Heart left ventricle (tissue), 16 donors: ENCODE data around the gene ASIC4. TPM values are rescaled to one million over a fixed set of nuclear protein-coding genes. Genes with fewer than 3 reads are reported as not detected.

Experiments
- ATAC-seq, 4 donors: fragments of 200-7000 bp; cut with Tn5 transposase; one replicate each; pipeline ENCODE4 v1.9.1; 2020 to 2022; ENCODE audit warnings: moderate library complexity in 4 of 4, mild to moderate bottlenecking in 3 of 4, moderate number of reproducible peaks in 1 of 4
- DNase-seq, 5 donors: peaks; one replicate each; pipeline ENCODE4 v3.0.0-alpha.2; 2020
- H3K27ac ChIP-seq, 12 donors: fragments of 200-600 bp; sonication (generic) in 4 of 12; one replicate each; pipeline versions ENCODE4 v1.5.0 to v1.8.0; 2016 to 2022; ENCODE audit warnings: mild to moderate bottlenecking in 2 of 12
- H3K27me3 ChIP-seq, 9 donors: fragments of 200-600 bp; sonication (generic) in 2 of 9; one replicate each; pipeline versions ENCODE4 v1.5.1 to v1.8.0; 2016 to 2022; ENCODE audit warnings: mild to moderate bottlenecking in 3 of 9
- H3K36me3 ChIP-seq, 9 donors: fragments of 200-600 bp; sonication (generic) in 2 of 9; one replicate each; pipeline versions ENCODE4 v1.5.0 to v1.8.0; 2018 to 2022; ENCODE audit warnings: mild to moderate bottlenecking in 2 of 9
- H3K4me1 ChIP-seq, 12 donors: fragments of 200-600 bp; sonication (generic) in 4 of 12; one replicate each; pipeline versions ENCODE4 v1.5.0 to v1.8.0; 2016 to 2022; ENCODE audit warnings: mild to moderate bottlenecking in 3 of 12
- H3K4me3 ChIP-seq, 12 donors: fragments of 200-600 bp; sonication (generic) in 4 of 12; one replicate each; pipeline versions ENCODE4 v1.5.0 to v1.8.0; 2017 to 2022; ENCODE audit warnings: mild to moderate bottlenecking in 9 of 12, moderate library complexity in 4 of 12
- H3K9me3 ChIP-seq, 12 donors: fragments of 200-600 bp; sonication (generic) in 4 of 12; one replicate each; pipeline versions ENCODE4 v1.5.0 to v1.8.0; 2016 to 2022; ENCODE audit warnings: mild to moderate bottlenecking in 1 of 12
- CTCF ChIP-seq, 12 donors: fragments of 200-600 bp; sonication (generic) in 4 of 12; IDR thresholded peaks; one replicate each; pipeline versions ENCODE4 v1.5.0 to v1.8.0; 2018 to 2022; ENCODE audit warnings: antibody characterized with exemption in 12 of 12, mild to moderate bottlenecking in 5 of 12
- POLR2A ChIP-seq, 2 donors: fragments of 450-650 bp; IDR thresholded peaks; one replicate each; pipeline ENCODE4 v1.6.1; 2017; ENCODE audit warnings: antibody characterized with exemption in 2 of 2, mild to moderate bottlenecking in 2 of 2, moderate library complexity in 2 of 2
- WGBS, 4 donors: extraction: QIAGEN DNeasy Blood & Tissue Kit in 2 of 4; methylation state at CpG; one replicate each; pipeline versions ENCODE4 v1.1.5 to v1.1.7; 2013 to 2018; 5-methylcytosine and 5-hydroxymethylcytosine counted together
- intact Hi-C, 10 donors: fragments of 100-400 bp; cut with DNase I; formaldehyde crosslinking; loops; one replicate each; pipeline versions ENCODE4 v1.11.1 to v1.14.2; 2022
- microRNA-seq, 4 donors: library from miRNA; unstranded; fragments of <30 nt; microRNA quantifications; one replicate each; pipeline versions ENCODE4 to v1.2.0, GENCODE V29; 2017 to 2020
- polyA plus RNA-seq, 2 donors: library from polyadenylated mRNA; stranded (reverse); fragments of 200-250 nt; gene quantifications; one replicate each; pipeline ENCODE4 v1.2.3, GENCODE V29; 2013
- total RNA-seq, 9 donors: library from RNA; depleted of rRNA in 2 of 9; stranded (reverse); fragments of >200 nt in 2 of 9; fragmentation: NEBNext Ultra II Directional in 3 of 9; extraction: Animal tissue kit (Norgen Biotek cat#: 25700) in 3 of 9; gene quantifications; one replicate each; pipeline versions ENCODE4 v1.1.0 to v1.2.4, GENCODE V29; 2016 to 2023
- donor health status: ischemic (EF 13 %, LVEDD 7.1; RV severe dilation, severe dysfunction).
- donor health status: healthy with polysubstance abuse.
- donor health status: DM: no; HTN: yes; CAD: no.
- donor health status: DM: no; HTN: no; CAD: no.
- donor health status: ischemic (EF 25% LVEDD 6.9; RV normal size, moderate dysfunction).
- donor health status: ischemic (EF 25% LVEDD 5.7; RV mildly dilated, moderate dysfunction).
- donor health status: healthy.
- donor health status: DM: yes; HTN: yes; CAD: no.
- donor health status: ischemic (EF 35%, LVEDD 5.7; RV mildly dilated, moderate dysfunction).
- donor health status: nonischemic (EF 11% LVEDD 7.7; RV severe dilation, severe dysfunction).
- donor health status: DM: yes; HTN: yes; CAD: no.
- donor health status: PGD.
- donor health status: ischemic (EF 29% LVEDD 5.4; RV normal size, mild dysfunction).
- donor health status: nonischemic (EF 23%, LVEDD 6.1; RV moderate dilation, normal function).

Gene ASIC4
- total and polyA plus RNA-seq, 11 donors = 0.03 to 0.10 (median 0.08) TPM; not detected in 8

- WGBS, 4 donors = 23 to 35% (median 29%) methylated on average over 14 to 15 of the region's 15 CpGs
- intact Hi-C loops = no loop called here
- peak in 2 of 4 donors; percentile 10 to 28 for ATAC-seq
- Histone ChIP-seq H3K27ac (no peak overlapping the region), H3K36me3 (no peaks in the 10 kb centered on the region), H3K9me3 (no peaks in the 10 kb centered on the region), H3K4me1 (peaks cover 0 to 15% (median 0%) of the 10 kb centered on the region in 12 donors), H3K4me3 (no peak overlapping the region), H3K27me3 (peaks cover 0 to 21% (median 0%) of the 10 kb centered on the region in 9 donors)
- DNase-seq = no peak
- TF ChIP-seq CTCF (IDR thresholded peaks at IDR 0.05) (no peak), POLR2A (IDR thresholded peaks at IDR 0.05) (no peak)
These were observed 62.5 kb downstream of the ASIC4 start for GRCh38 chr2:219576505-219577388.

GRCh38 chr2:219578811-219579613 lies 64.7 kb downstream of the ASIC4 start:
- WGBS, 4 donors = 71 to 80% (median 73%) methylated on average over 8 of the region's 8 CpGs
- TF ChIP-seq POLR2A (IDR thresholded peaks at IDR 0.05) (no peak), CTCF (IDR thresholded peaks at IDR 0.05) (no peak)
- Histone ChIP-seq H3K9me3 (no peaks in the 10 kb centered on the region), H3K36me3 (no peaks in the 10 kb centered on the region), H3K27me3 (peaks cover 0 to 12% (median 0%) of the 10 kb centered on the region in 9 donors), H3K4me1 (peaks cover 0 to 10% (median 0%) of the 10 kb centered on the region in 12 donors), H3K4me3 (no peak overlapping the region), H3K27ac (no peak overlapping the region)
- intact Hi-C loops = no loop called here
- no peak for DNase-seq
- ATAC-seq = no peak

GRCh38 chr2:219581346-219581745 lies 67.1 kb downstream of the ASIC4 start:
- H3K4me3 ChIP-seq = no peak overlapping the region
- intact Hi-C loops = no loop called here
- DNase-seq (no peak), ATAC-seq (no peak)
- 70 to 82% (median 78%) methylated on average over 2 of the region's 2 CpGs for WGBS, 4 donors
- no peaks in the 10 kb centered on the region for H3K9me3 ChIP-seq
- no peak overlapping the region for H3K27ac ChIP-seq
- H3K4me1 ChIP-seq = peaks cover 0 to 1% (median 0%) of the 10 kb centered on the region in 12 donors
- H3K36me3 ChIP-seq = no peaks in the 10 kb centered on the region
- H3K27me3 ChIP-seq = peaks cover 0 to 12% (median 0%) of the 10 kb centered on the region in 9 donors
- TF ChIP-seq POLR2A (IDR thresholded peaks at IDR 0.05) = no peak
- no peak for TF ChIP-seq CTCF (IDR thresholded peaks at IDR 0.05)

Small RNA genes within 50 kb of the gene (microRNA-seq; reads per million reads assigned to microRNA genes)
- gene MIR3132 = 4.6 to 22.1 (median 7.0) reads per million in 4 donors

Other genes starting within 250 kb of the ASIC4 start
- 10 to 100 TPM; 61.3 to 95.4 (median 74.9) TPM for gene DNAJB2, start 235.1 kb upstream of the ASIC4 start, total RNA-seq
- 100 to 1,000 TPM in 1 of 2 donors, 10 to 100 TPM in 1; 66.5 to 181 TPM for gene DNAJB2, start 235.1 kb upstream of the ASIC4 start, polyA plus RNA-seq
- under 1 TPM in 3 of 9 donors, not detected in 6; 0.19 to 0.93 (median 0.59) TPM for gene PTPRN, start 205.1 kb upstream of the ASIC4 start, total RNA-seq
- gene PTPRN, start 205.1 kb upstream of the ASIC4 start, polyA plus RNA-seq = under 1 TPM in 1 of 2 donors, not detected in 1; 0.12 TPM
- not detected for gene RESP18, start 181.7 kb upstream of the ASIC4 start, total RNA-seq
- gene RESP18, start 181.7 kb upstream of the ASIC4 start, polyA plus RNA-seq = not detected
- gene DNPEP, start 126.6 kb upstream of the ASIC4 start, total RNA-seq = 100 to 1,000 TPM in 1 of 9 donors, 10 to 100 TPM in 8; 61.8 to 101 (median 73.4) TPM
- gene DNPEP, start 126.6 kb upstream of the ASIC4 start, polyA plus RNA-seq = 10 to 100 TPM; 61.3 to 69.6 TPM
- over 10,000 TPM in 8 of 9 donors, 1,000 to 10,000 TPM in 1; 9,618 to 28,674 (median 17,979) TPM for gene DES, start 96.1 kb upstream of the ASIC4 start, total RNA-seq
- over 10,000 TPM; 15,024 to 19,385 TPM for gene DES, start 96.1 kb upstream of the ASIC4 start, polyA plus RNA-seq
- gene SPEG, start 79.6 kb upstream of the ASIC4 start, total RNA-seq = 100 to 1,000 TPM in 6 of 9 donors, 10 to 100 TPM in 3; 93.6 to 150 (median 114) TPM
- 10 to 100 TPM; 64.8 to 92.2 TPM for gene SPEG, start 79.6 kb upstream of the ASIC4 start, polyA plus RNA-seq
- 10 to 100 TPM; 15.8 to 31.6 (median 20.1) TPM for gene GMPPA, start 15.6 kb upstream of the ASIC4 start, total RNA-seq
- gene GMPPA, start 15.6 kb upstream of the ASIC4 start, polyA plus RNA-seq = 10 to 100 TPM; 18.2 to 35.5 TPM
- 100 to 1,000 TPM in 6 of 9 donors, 10 to 100 TPM in 3; 77.9 to 196 (median 138) TPM for gene CHPF, start 29.3 kb downstream of the ASIC4 start, total RNA-seq
- 100 to 1,000 TPM in 1 of 2 donors, 10 to 100 TPM in 1; 74.1 to 209 TPM for gene CHPF, start 29.3 kb downstream of the ASIC4 start, polyA plus RNA-seq
- gene TMEM198, start 29.5 kb downstream of the ASIC4 start, total RNA-seq = 1 to 10 TPM in 8 of 9 donors, under 1 TPM in 1; 0.65 to 4.7 (median 2.3) TPM
- gene TMEM198, start 29.5 kb downstream of the ASIC4 start, polyA plus RNA-seq = 10 to 100 TPM in 1 of 2 donors, 1 to 10 TPM in 1; 2.2 to 10.2 TPM
- gene OBSL1, start 57.1 kb downstream of the ASIC4 start, total RNA-seq = 100 to 1,000 TPM; 149 to 230 (median 178) TPM
- gene OBSL1, start 57.1 kb downstream of the ASIC4 start, polyA plus RNA-seq = 100 to 1,000 TPM in 1 of 2 donors, 10 to 100 TPM in 1; 88.1 to 177 TPM
- gene INHA, start 57.8 kb downstream of the ASIC4 start, total RNA-seq = 10 to 100 TPM in 1 of 9 donors, 1 to 10 TPM in 7, under 1 TPM in 1; 0.52 to 14.2 (median 1.8) TPM
- gene INHA, start 57.8 kb downstream of the ASIC4 start, polyA plus RNA-seq = 10 to 100 TPM in 1 of 2 donors, 1 to 10 TPM in 1; 5.5 to 12.0 TPM
- gene STK11IP, start 83.4 kb downstream of the ASIC4 start, total RNA-seq = 10 to 100 TPM in 7 of 9 donors, 1 to 10 TPM in 2; 7.3 to 24.1 (median 13.9) TPM
- 10 to 100 TPM; 14.9 to 15.6 TPM for gene STK11IP, start 83.4 kb downstream of the ASIC4 start, polyA plus RNA-seq
- gene SLC4A3, start 113.1 kb downstream of the ASIC4 start, total RNA-seq = 100 to 1,000 TPM; 249 to 507 (median 428) TPM
- gene SLC4A3, start 113.1 kb downstream of the ASIC4 start, polyA plus RNA-seq = 100 to 1,000 TPM; 236 to 250 TPM